Stimulated activated CD4-positive, alpha-beta T cell treated with anti-CD3 and anti-CD28 coated beads, Interleukin-4, amount 100 ng/mL, for 4 hours (primary cell): ENCODE results near the gene AP5S1.
"Not testable (repeated sequence)": the region's sequence is repeated elsewhere in the genome, so short reads cannot be mapped to it uniquely, and the experiment has no call there.

Source experiments
- DNase-seq, 2 experiments: peaks; one replicate each; pipeline ENCODE4 v3.0.0-alpha.2; 2020

AP5S1 gene

GRCh38 chr20:3820048-3820900 lies at the start of gene AP5S1:
TSS of gene AP5S1 (plus strand) at chr20:3820547. CDS start at chr20:3822118, 1,571 bp downstream.
- peak; percentile 85 to 86 for DNase-seq

- no peak for DNase-seq
These were observed 48.7 kb upstream of the AP5S1 start for GRCh38 chr20:3771552-3772058.

- no peak for DNase-seq
These were observed 44.8 kb upstream of the AP5S1 start for GRCh38 chr20:3775457-3776108.

- no peak for DNase-seq
These were observed 43.0 kb upstream of the AP5S1 start for GRCh38 chr20:3777381-3777715.

- DNase-seq = peak in 1 of 2 experiments; percentile 48
These were observed 42.4 kb upstream of the AP5S1 start for GRCh38 chr20:3777716-3778629.

GRCh38 chr20:3778976-3779375 lies 41.4 kb upstream of the AP5S1 start:
- no peak for DNase-seq

- DNase-seq = peak in 1 of 2 experiments; percentile 33
These were observed 39.0 kb upstream of the AP5S1 start, which contains the start of gene SPEF1 for GRCh38 chr20:3781153-3781910. TSS of gene SPEF1 (minus strand) at chr20:3781448. CDS start at chr20:3781287, 161 bp downstream.

GRCh38 chr20:3782597-3782996 lies 37.8 kb upstream of the AP5S1 start:
- DNase-seq = no peak

- DNase-seq = no peak
These were observed 37.3 kb upstream of the AP5S1 start for GRCh38 chr20:3783068-3783489.

- no peak for DNase-seq
These were observed 36.7 kb upstream of the AP5S1 start for GRCh38 chr20:3783511-3784195.

GRCh38 chr20:3784216-3784853 lies 36.0 kb upstream of the AP5S1 start:
- DNase-seq = no peak

GRCh38 chr20:3784863-3785239 lies 35.5 kb upstream of the AP5S1 start:
- DNase-seq = no peak

- DNase-seq = no peak
These were observed 34.9 kb upstream of the AP5S1 start for GRCh38 chr20:3785240-3786125.

- DNase-seq = peak in 1 of 2 experiments; percentile 34
These were observed 34.2 kb upstream of the AP5S1 start for GRCh38 chr20:3786126-3786484.

GRCh38 chr20:3786665-3787323 lies 33.6 kb upstream of the AP5S1 start, which contains the start of gene CENPB:
TSS of gene CENPB (minus strand) at chr20:3786740. CDS start at chr20:3786483, 257 bp downstream.
- DNase-seq = peak; percentile 83 to 93

GRCh38 chr20:3787324-3788014 lies 32.9 kb upstream of the AP5S1 start:
- no peak for DNase-seq

GRCh38 chr20:3788685-3789155 lies 31.6 kb upstream of the AP5S1 start:
- DNase-seq = no peak

GRCh38 chr20:3789201-3789600 lies 31.1 kb upstream of the AP5S1 start:
- not testable (repeated sequence) for DNase-seq
